ENCODE results near the gene HECTD4.
"Not testable (repeated sequence)": the region's sequence is repeated elsewhere in the genome, so short reads cannot be mapped to it uniquely, and the experiment has no call there.

Gene HECTD4

DNA sequence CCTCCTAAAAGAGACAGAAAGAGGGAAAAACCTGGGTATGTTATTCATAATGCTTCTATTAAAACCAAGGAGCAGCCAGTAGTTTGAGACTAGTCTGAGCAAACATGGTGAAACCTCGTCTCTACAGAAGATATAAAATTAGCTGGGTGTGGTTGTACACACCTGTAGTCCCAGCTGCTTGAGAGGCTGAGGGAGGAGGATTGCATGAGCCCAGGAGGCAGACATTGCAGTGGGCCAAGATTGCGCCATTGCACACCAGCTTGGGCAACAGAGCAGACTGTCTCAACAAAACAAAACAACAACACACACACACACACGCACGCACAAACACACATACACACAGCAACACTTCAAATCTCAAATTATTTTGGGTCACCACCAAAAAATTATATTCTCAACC lies 27.8 kb downstream of the HECTD4 start:
- no peak for DNase-seq (ENCODE audit: low spot score)

DNA sequence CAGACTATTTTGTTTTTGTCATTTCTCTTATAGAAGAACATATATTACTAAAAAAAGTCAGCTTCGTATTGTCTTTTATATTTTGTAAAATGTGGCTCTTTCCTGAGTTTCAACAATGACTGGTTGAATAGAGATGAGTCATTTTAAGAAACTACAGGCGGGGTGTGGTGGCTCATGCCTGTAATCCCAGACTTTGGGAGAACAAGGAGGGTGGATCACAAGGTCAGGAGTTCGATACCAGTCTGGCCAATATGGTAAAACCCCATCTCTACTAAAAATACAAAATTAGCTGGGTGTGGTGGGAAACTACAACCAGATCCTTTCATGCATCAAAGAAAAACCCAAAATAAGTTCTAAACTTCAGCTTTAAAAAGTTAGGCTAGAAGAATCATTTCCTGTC lies 28.8 kb downstream of the HECTD4 start:
- DNase-seq (ENCODE audit: low spot score), result no peak

DNA sequence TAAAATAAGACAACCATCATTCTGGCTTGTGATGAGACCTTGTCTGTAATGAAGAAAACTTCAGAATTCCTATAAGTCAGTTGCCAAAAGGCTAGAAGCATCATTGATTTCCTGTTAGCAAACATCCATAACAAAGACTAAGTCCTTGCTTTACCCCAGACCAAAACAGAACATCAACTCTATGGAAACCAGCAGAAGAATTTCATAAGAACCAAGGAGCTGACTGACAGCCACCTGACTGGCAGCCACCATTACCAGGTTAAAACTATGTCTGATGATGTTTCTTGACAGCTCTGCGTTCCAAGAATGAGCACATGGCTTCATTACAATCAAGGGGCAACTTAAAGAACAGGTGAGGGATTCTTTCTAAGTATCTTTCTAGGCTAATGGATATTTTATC lies 29.3 kb downstream of the HECTD4 start:
- DNase-seq (ENCODE audit: low spot score), result no peak

DNA sequence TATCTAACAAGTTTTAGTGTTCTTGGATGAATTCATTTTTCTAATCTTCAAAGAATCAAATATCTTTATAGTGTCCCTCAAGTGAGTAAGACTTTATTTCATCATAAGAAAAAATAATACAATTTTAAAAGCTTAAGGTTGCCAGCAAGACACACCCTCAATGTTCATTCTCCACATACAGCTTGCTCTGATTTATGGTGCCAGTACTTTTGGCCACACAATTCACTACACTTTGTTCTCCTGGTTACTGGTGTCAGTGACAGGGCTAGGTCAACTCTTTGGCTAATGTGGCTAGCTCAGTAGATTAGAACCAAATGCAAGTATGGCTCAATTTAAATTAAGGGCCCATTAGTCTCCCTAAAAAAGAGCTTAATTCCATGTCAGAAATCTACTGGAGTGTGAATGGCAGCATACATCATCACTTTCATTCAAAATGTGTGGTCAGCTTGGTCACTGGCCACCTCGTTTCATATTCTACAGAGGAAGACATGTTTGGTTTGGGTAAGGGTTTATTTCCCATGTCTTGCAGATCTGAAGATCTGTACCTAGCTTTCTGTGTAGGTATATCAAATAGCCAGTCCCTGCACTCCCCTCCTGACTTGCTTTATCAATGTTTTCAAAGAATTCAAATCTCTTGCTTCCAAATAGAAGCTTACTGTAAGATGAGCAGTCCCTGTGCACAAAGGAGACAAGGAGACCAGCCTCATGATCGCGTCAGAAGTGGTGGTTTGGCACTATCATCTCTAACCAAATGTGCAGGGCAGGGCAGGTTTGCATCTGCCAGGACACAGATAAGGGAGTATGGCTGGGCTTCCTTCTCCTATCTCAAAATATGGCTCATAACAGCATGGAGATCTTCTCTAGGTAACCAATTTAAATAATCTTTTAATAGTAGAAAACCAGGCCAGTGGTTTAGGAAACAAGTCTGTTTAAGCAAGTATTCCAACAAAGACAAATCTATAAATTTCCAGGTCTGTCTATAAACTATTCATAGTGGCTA lies 31.3 kb downstream of the HECTD4 start:
- no peak for DNase-seq (ENCODE audit: low spot score)

DNA sequence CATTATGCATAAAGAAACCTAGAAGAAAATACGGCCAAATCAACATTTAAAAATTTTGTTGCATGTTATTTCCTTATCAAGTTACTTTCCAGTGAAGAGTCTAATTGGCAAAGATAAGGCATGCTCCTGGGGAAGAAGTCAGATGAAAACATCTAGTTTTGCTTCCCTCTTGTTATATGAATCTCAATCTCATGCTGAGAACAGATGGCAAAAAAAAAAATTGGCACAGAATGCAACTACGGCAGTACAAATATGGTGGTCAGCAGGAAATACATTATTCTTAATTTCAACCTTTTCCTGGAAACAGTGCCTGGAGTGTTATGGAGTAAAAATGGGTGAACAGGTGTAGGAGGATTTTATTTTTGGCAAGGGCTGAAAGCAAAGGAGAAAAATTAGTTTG lies 32.8 kb downstream of the HECTD4 start:
- no peak for DNase-seq (ENCODE audit: low spot score)

DNA sequence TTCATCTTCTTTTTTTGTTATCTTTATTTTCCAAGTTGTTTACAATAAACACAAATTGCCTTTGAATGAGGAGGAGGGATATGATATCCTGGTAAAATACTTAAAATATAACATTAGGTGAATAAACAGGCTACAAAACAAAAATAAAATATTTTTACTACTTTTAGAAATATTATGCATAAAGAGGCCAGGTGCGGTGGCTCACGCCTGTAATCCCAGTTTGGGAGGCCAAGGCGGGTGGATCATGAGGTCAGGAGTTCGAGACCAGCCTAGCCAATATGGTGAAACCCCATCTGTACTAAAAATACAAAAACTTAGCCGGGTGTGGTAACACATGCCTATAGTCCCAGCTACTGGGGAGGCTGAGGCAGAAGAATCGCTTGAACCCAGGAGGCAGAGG lies 33.3 kb downstream of the HECTD4 start:
- not testable (repeated sequence) for DNase-seq (ENCODE audit: low spot score)

DNA sequence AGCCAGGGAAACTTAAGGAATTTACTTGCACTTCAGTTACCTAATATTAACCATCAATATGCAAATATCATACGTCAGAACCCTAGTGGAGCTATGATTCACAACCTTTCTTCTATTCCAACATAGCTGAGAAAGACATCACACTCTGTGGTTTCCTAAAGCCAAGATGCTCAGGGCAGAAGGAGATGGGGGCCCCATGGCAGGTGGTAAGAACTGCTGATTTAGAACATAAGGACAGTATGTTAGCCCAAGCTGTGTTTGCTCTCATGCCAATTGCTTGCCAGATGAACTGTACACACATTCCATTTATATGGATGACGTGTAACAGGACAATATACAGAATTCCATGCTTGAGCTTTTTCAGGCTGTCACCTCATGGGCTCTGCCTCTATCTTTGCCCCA lies 34.6 kb downstream of the HECTD4 start:
- no peak for DNase-seq (ENCODE audit: low spot score)

DNA sequence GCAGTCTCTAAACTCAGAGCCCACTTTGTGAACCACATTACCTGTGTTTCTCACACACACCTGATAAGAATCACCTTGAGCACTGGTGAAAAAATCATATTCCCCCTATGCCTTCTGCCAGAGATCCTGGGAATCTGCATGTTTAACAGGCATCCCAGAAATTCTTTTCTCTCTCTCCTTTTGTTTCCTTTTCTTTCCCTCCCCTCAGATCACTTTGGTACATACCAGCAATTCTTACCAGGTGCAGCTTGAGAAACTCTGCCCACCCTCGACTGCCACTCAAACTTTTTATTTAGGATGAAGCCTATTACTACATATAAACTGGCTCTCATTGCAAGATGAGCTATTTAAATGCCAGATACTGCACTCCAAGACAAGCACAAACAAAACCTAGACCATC lies 36.0 kb downstream of the HECTD4 start:
- DNase-seq (ENCODE audit: low spot score), result no peak

DNA sequence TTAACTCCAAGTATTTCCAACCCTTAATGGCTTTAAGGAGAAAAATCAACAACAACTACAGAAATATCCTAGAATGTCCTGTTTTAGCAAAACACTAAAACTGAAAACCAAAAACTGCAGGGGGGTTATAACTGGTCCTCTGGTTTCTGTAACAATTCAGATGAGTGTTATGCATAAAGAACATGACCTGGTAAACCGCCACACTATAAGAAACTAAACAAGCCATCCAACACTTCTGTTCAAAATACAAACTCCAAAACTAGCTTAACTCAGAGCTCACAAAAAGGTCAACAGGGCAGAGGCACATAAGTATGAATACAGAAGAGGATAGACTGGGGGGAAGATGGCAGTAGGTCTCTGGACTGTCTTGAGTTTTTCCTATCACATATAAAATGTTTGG lies 38.0 kb downstream of the HECTD4 start:
- no peak for DNase-seq (ENCODE audit: low spot score)

DNA sequence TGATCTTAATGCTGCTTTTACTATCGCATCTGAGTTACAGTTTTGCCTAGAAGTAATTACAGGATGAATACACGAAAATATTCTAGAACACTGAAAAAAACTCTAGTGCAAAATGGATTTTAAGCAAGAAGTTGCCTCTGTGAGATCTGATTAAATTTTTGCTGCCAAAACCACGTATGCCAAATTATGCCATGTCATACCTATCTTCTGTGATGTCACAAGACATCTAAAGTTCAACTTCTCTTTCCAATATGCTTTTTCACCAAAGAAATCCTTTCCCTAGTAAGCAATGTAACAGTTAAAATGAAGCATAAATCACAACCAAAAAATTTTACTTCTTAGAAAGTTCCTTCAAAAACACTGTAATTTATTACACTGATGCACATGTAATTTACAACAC lies 39.6 kb downstream of the HECTD4 start:
- no peak for DNase-seq (ENCODE audit: low spot score)

DNA sequence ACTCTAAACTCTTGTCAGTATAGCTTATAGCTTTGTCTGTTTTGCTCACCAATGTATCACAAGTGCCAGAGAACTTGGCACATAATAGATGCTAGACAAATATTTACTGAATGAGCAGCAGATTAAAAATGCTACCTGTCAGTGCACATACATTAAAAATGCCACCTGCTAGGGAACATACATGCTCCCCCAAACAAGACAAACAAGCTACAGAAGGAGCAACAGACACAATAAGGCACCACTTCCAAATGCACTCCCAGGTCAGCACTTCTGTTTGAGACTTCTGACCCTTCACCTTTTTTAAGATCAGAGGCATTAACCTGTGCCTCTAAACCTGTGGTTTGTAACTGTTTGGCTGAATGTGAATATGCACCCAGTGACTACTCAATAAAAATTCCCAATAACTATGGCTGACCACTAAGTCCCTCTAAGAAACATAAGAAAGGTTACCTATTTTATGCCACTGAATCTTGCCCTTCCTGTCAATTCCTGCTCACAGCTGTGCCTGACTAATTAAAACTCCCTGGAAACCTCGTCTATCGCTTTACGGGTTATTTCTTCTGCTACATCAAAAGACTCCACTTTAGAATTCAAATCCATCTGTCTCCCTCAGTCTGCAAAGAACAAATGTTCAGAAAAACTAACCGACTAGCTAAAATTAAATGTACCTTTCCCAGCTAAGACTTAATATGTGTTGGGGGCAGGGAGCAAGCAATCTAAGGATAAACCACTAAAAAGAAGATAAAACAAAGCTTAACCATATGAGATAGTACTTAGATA lies 41.0 kb downstream of the HECTD4 start:
- DNase-seq (ENCODE audit: low spot score), result no peak

DNA sequence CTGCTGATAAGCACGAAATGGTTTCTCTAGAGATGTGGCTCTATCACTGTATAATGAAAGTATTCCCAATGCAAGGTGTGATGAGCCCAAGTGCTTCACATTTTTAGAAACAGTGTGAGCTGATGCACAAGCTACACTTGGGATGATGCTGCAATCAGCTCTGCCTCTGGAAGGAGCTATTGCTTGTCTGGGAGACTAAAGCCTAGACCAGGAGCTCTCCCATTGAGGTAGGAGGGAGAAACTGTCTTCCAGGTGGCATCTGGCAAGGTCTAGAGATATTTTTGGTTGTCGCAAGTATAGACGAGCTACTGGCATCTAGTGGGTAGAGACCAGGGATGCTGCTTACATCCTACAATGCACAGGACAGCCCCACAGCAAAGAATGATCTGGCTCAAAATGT lies 42.0 kb downstream of the HECTD4 start:
- DNase-seq (ENCODE audit: low spot score), result no peak

DNA sequence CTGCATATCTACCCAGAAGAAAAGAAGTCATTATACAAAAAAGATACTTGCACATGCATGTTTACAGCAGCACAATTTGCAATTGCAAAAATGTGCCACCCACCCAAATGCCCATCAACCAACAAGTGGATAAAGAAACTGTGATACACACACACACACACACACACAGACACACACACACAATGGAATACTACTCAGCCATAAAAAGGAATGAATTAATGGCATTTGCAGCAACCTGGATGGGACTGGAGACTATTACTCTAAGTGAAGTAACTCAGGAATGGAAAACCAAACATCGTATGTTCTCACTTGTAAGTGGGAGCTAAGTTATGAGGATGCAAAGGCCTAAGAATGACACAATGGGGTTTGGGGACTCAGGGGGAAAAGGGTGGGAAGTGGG lies 47.2 kb downstream of the HECTD4 start:
- DNase-seq (ENCODE audit: low spot score), result not testable (repeated sequence)

DNA sequence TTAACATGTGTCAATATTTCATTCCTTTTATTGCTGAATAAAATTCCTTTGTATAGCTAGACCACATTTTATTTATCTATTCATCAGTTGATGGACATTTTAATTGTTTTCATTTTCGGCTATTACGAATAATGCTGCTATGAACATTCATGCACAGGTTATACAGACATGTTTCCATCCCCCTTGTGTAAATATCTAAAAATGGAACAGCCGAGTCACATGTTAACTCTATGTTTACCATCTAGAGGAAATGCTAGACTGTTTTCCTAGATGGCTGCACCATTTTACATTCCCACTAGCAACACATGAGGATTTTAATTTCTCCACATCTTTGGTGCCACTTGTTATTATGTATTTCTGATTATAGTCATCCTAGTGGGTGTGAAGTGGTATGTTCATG lies 49.2 kb downstream of the HECTD4 start:
- DNase-seq (ENCODE audit: low spot score), result no peak

DNA sequence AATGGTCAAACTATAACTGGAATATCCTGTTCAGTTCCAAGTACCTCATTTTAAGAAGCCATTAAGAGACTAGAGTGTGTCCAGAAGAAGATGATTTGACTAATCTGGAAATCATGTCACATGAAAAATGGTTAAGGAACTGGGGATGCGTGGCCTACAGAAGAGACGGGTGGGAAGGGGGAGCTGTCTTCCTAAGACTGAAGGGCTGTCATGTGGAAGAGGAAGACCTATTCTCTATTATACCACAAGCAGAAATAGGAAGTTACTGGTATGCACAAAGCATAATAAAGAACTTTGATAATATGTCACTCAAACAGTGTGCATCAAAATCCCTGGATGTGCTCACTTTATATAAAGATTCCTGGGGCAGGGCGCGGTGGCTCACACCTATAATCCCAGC lies 50.3 kb downstream of the HECTD4 start:
- DNase-seq (ENCODE audit: low spot score), result no peak

DNA sequence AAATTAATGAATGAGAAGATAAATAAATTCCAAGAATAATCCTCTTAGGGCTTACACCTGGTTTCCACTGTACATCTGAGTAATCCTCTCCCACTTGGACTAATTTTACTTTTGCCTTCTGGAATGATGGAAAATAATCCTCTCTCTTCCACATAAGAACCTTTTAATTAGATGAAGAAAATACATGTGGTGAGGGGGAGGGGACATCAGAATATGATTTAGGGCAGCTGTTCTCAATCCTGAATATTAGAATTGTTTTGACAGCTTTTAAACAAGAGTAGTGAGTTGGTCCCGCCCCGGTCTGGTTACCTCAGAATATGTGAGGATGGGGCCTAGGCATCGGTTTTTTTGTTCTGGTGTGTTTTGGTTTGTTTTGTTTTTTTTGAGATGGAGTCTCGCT lies 51.5 kb downstream of the HECTD4 start:
- no peak for DNase-seq (ENCODE audit: low spot score)

DNA sequence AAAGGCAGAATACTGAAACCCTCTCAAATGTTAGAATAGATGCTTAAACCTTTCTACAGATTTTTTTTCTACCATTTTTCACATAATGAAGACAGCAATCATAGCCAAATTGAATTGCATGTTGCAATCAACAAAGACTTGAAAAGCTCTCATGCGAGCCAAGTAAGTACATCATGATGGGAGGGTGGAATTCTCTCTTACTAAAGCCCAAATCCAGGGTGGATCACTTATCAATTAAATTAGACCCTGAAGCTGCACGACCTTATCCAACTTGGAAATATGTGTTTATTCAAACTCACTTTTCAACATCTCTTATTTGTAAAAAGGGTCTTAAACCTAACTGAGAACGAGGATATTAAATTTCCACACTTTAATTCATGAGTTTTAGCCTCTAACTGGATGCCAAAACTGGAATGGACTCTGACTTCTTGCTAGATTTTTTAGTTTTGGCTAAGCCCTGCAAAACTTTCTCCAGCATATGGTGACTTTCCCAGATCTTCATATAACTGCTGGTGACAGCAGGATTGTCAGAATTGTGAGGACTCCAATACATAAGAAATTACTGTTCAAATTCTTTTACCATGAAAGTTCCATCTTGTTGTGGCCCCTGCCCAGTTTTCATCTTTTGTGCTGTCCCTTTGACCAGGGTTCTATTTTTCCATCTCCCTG lies 53.6 kb downstream of the HECTD4 start:
- no peak for DNase-seq (ENCODE audit: low spot score)

DNA sequence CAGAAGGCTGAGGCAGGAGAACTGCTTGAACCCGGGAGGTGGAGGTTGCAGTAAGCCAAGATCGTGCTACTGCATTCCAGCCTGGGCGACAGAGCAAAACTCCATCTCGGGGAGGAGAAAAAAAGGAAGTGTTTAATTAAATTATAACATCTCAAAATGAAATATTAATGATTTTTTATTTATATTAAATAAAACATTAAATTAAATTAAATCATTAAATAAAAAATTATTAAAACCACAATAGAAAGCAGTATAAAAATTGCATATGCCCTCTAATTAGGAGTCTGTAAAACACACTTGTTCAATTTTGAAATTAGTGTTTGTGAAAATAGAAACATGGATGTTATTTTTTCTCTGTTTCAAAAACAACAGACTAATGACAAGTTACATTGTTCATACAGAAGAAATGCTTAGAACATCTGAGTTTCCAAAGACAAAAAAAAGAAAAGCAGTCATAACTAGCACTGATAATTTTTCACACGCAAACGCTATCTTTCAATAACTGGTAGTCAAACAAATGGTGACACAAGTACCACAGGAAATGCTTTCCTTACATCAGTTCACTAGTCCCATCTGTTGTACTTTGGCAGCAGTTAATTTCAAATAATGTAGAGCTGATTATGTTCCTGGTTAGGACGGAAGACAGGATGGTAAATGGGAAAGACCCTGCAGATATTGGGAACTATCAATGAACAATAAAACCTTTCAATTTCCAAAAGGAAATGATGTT lies 54.9 kb downstream of the HECTD4 start:
- DNase-seq (ENCODE audit: low spot score), result no peak

DNA sequence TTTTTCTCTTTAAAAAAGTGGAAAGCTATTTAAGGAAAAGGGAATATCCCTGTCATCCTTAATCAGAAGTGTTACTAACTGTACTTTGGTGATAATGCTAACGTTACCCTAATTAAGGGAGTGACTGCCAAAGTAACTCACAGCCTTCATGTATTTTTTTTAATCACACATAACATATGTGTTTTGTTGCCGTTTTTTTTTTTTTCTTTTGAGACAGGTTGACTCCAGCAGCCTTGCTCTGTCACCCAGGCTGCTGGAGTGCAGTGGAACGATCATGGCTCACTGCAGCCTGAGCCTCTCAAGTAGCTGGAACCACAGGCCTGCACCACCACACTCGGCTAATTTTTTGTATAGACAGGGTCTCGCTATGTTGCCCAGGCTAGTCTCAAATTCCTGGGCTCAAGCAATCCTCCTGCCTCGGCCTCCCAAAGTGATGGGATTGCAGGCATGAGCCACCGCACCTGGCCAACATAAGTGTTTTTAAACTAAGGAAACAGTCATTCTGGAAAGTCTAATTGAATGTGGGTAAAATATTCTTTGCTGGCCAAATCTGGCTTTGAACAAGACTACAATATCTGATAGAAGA lies 56.5 kb downstream of the HECTD4 start:
- no peak for DNase-seq (ENCODE audit: low spot score)

DNA sequence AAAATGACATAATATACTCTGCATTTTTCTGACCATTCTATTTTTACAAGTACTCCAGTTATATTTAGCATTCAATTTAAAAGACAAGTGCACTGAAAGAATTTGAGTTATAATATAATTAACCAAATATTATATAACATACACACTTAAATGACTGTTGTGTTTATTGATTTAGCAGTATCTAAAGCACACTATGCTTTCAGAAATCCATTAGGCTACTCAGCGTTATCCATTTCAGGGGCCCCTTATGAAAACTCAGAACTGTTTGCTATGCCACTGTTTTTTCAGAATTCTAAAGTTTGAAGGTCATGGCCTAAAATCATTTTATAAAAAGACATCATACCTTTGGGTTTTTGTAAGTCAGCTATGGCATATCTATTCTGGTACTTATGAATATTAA lies 57.1 kb downstream of the HECTD4 start:
- DNase-seq (ENCODE audit: low spot score), result no peak

DNA sequence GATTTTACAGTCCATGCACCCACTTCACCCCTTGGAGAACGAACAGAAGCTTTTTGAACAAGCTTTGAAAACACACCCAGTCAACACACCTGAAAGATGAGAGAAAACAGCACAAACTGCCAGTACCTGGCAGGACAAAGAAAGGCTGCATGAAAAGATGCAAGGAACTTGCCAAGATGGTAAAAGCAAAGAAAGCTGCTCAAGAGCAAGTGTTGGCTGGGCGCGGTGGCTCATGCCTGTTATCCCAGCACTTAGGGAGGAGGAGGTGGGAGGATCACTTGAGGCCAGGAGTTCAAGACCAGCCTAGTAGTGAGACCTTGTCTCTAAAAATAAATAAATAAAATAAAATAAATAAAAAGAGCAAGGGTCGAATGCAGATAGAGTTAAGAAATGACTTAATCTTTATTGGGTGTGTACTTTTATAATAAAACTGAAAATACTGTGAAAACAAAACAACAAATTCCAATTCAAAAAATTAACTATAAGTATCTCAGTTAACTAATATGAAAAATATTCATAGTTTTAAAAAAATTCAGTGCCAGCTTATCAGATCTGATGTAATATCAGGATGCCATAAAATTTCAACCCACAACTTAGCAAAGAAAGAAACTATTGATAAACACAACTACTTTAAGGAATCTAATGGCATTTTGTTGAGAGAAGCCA lies 59.2 kb downstream of the HECTD4 start:
- DNase-seq (ENCODE audit: low spot score), result no peak
